Heart right ventricle (tissue), 16 donors: Measurements from ENCODE around the gene KCNMA1. TPM values are rescaled to one million over a fixed set of nuclear protein-coding genes. Genes with fewer than 3 reads are reported as not detected.
A peak's percentile ranks its signal among the peaks of the same experiment; 100 is the strongest.

Experiments used
- ATAC-seq, 8 donors: fragments of 200-7000 bp; cut with Tn5 transposase; one replicate each; pipeline ENCODE4 v1.9.1; 2020; ENCODE audit warnings: mild to moderate bottlenecking in 8 of 8, moderate library complexity in 8 of 8, moderate number of reproducible peaks in 1 of 8
- DNase-seq, 2 donors: peaks; one replicate each; pipeline ENCODE4 v3.0.0-alpha.2; 2020
- H3K27ac ChIP-seq, 10 donors: fragments of 200-600 bp; sonication (generic) in 2 of 10; one replicate each; pipeline versions ENCODE4 v1.5.0 to v1.8.0; 2020 to 2022; ENCODE audit warnings: mild to moderate bottlenecking in 3 of 10
- H3K27me3 ChIP-seq, 7 donors: fragments of 200-600 bp; one replicate each; pipeline ENCODE4 v1.8.0; 2021 to 2022; ENCODE audit warnings: mild to moderate bottlenecking in 2 of 7
- H3K36me3 ChIP-seq, 9 donors: fragments of 200-600 bp; sonication (generic) in 1 of 9; one replicate each; pipeline versions ENCODE4 v1.5.0 to v1.8.0; 2020 to 2022; ENCODE audit warnings: mild to moderate bottlenecking in 2 of 9
- H3K4me1 ChIP-seq, 9 donors: fragments of 200-600 bp; sonication (generic) in 1 of 9; one replicate each; pipeline versions ENCODE4 v1.5.0 to v1.8.0; 2020 to 2022; ENCODE audit warnings: mild to moderate bottlenecking in 4 of 9
- H3K4me3 ChIP-seq, 10 donors: fragments of 200-600 bp; sonication (generic) in 2 of 10; one replicate each; pipeline versions ENCODE4 v1.5.0 to v1.8.0; 2020 to 2022; ENCODE audit warnings: mild to moderate bottlenecking in 7 of 10, moderate library complexity in 2 of 10
- H3K9me3 ChIP-seq, 11 donors: fragments of 200-600 bp in 10 of 11; sonication (generic) in 2 of 11; one replicate each; pipeline versions ENCODE4 v1.5.0 to v1.8.0; 2013 to 2022; ENCODE audit warnings: mild to moderate bottlenecking in 2 of 11, control low read depth in 1 of 11, moderate library complexity in 1 of 11
- WGBS, 2 donors: extraction: QIAGEN DNeasy Blood & Tissue Kit; methylation state at CpG; one replicate each; pipeline ENCODE4 v1.1.7; 2013; ENCODE audit warnings: inconsistent platforms in 1 of 2; 5-methylcytosine and 5-hydroxymethylcytosine counted together
- intact Hi-C, 10 donors: fragments of 100-400 bp; cut with DNase I; formaldehyde crosslinking; loops; one replicate each; pipeline versions ENCODE4 v1.11.1 to v1.14.2; 2022
- polyA plus RNA-seq, 2 donors: library from polyadenylated mRNA; stranded (reverse); fragments of 200-250 nt; gene quantifications; one replicate each; pipeline ENCODE4 v1.2.3, GENCODE V29; 2013
- total RNA-seq, 10 donors: library from RNA; stranded (reverse); fragmentation: NEBNext Ultra II Directional in 3 of 10; extraction: Animal tissue kit (Norgen Biotek cat#: 25700) in 3 of 10; gene quantifications; one replicate each; pipeline versions ENCODE4 v1.2.1 to v1.2.4, GENCODE V29; 2021 to 2023
- TF ChIP-seq, protein P1 (sequence below), 9 donors: fragments of 200-600 bp; sonication (generic) in 2 of 9; IDR thresholded peaks; one replicate each; pipeline versions ENCODE4 v1.5.0 to v1.8.0; 2021 to 2022; ENCODE audit warnings: antibody characterized with exemption in 9 of 9, mild to moderate bottlenecking in 5 of 9, moderate library complexity in 1 of 9
- donor health status: Arrhythmogenic right ventricular cardiomyopathy.
- donor health status: ischemic (EF 13 %, LVEDD 7.1; RV severe dilation, severe dysfunction).
- donor health status: healthy with polysubstance abuse.
- donor health status: DM: no; HTN: yes; CAD: no.
- donor health status: DM: no; HTN: no; CAD: no.
- donor health status: ischemic (EF 25% LVEDD 6.9; RV normal size, moderate dysfunction).
- donor health status: ischemic (EF 25% LVEDD 5.7; RV mildly dilated, moderate dysfunction).
- donor health status: healthy.
- donor health status: DM: yes; HTN: yes; CAD: no.
- donor health status: Ischemic cardiomyopathy.
- donor health status: ischemic (EF 35%, LVEDD 5.7; RV mildly dilated, moderate dysfunction).
- donor health status: nonischemic (EF 11% LVEDD 7.7; RV severe dilation, severe dysfunction).
- donor health status: DM: yes; HTN: yes; CAD: no.
- donor health status: PGD.
- donor health status: ischemic (EF 29% LVEDD 5.4; RV normal size, mild dysfunction).
- donor health status: nonischemic (EF 23%, LVEDD 6.1; RV moderate dilation, normal function).

KCNMA1 gene
- total and polyA plus RNA-seq, 12 donors: 0.59 to 5.3 (median 1.6) TPM

DNA sequence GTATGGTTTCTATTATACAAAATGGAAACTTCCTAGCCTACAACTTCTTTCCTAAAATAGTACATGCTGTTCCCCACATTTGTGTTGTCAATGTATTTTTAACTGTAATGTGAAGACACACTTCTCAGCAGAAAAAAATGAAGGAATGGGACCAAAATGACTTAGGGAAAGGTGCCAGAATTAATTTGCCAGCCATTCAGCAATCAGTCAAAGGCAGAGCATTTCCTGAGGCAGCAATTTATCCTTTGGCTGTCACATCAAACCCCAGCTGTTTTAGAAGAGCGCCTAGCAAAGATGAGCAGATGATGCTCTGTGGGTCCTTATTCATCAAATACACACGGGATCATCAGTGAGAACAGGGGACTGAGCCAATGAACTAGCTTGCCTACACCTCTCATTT, 592.5 kb downstream of the KCNMA1 start:
- ATAC-seq (no peak), DNase-seq (no peak)
- H3K9me3 ChIP-seq: no peaks in the 10 kb centered on the region
- no peaks in the 10 kb centered on the region for H3K36me3 ChIP-seq
- no peak overlapping the region for H3K4me3 ChIP-seq
- intact Hi-C loops: no loop called here
- TF ChIP-seq, protein P1, sequence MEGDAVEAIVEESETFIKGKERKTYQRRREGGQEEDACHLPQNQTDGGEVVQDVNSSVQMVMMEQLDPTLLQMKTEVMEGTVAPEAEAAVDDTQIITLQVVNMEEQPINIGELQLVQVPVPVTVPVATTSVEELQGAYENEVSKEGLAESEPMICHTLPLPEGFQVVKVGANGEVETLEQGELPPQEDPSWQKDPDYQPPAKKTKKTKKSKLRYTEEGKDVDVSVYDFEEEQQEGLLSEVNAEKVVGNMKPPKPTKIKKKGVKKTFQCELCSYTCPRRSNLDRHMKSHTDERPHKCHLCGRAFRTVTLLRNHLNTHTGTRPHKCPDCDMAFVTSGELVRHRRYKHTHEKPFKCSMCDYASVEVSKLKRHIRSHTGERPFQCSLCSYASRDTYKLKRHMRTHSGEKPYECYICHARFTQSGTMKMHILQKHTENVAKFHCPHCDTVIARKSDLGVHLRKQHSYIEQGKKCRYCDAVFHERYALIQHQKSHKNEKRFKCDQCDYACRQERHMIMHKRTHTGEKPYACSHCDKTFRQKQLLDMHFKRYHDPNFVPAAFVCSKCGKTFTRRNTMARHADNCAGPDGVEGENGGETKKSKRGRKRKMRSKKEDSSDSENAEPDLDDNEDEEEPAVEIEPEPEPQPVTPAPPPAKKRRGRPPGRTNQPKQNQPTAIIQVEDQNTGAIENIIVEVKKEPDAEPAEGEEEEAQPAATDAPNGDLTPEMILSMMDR (IDR thresholded peaks at IDR 0.05): no peak
- H3K27ac ChIP-seq: no peak overlapping the region
- H3K27me3 ChIP-seq: peaks cover 0 to 10% (median 0%) of the 10 kb centered on the region in 7 donors
- H3K4me1 ChIP-seq: peaks cover 0 to 8% (median 0%) of the 10 kb centered on the region in 9 donors
- 70 to 77% methylated on average over 2 of the region's 2 CpGs for WGBS, 2 donors

DNA sequence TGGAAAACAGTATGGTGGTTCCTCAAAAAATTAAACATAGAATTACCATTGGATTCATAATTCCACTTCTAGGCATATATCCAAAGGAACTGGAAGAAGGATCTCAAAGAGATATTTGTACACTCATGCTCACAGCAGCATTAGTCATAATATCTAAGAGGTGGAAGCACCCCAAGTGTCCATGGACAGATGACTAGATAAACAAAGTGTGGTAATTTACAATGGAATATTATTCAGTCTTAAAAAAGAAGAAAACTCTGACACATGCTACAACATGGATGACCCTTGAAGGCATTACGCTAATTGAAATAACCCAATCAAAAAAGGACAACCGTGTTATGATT, 594.2 kb downstream of the KCNMA1 start:
- WGBS, 2 donors: 94 to 98% methylated on average over 2 of the region's 2 CpGs
- Histone ChIP-seq H3K4me3 (no peak overlapping the region), H3K9me3 (no peaks in the 10 kb centered on the region), H3K27me3 (peaks cover 0 to 10% (median 0%) of the 10 kb centered on the region in 7 donors), H3K4me1 (peaks cover 0 to 8% (median 0%) of the 10 kb centered on the region in 9 donors), H3K27ac (no peak overlapping the region), H3K36me3 (no peaks in the 10 kb centered on the region)
- ATAC-seq (no peak), DNase-seq (no peak)
- TF ChIP-seq, protein P1 (IDR thresholded peaks at IDR 0.05): no peak
- intact Hi-C loops: no loop called here

DNA sequence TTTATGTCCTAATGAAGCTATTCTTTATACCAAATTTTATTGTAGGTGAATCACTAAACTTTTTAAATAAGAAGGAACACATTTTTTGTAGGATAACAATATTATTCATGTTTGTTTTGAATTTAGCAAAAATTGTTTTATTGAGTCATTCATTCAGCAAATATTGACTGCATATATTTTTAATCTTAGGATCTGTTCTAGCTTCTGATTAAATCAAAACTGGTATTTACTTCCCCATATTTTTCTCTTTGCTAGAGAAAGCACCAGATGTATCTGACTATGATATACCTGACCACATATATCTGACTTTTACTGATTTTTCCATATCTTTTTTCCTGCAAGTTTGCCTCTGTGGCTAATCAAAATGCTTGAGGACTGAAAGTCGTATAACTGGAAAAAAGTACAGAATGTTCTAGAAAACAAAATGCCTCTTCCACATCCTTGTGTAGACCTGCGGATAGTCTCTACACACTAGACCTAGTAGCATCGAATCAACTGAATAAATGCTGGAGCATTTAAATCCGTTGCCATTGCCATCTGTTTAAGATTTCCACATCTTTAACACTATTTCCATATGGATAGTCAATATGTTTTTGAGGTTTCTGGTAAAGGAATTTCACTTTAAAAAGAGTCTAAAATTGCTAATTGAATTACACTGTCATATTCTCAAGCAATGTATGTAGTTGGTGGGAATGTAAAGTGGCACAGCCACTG, 594.7 kb downstream of the KCNMA1 start:
- Histone ChIP-seq H3K27me3 (peaks cover 0 to 10% (median 0%) of the 10 kb centered on the region in 7 donors), H3K27ac (no peak overlapping the region), H3K4me1 (peaks cover 0 to 8% (median 0%) of the 10 kb centered on the region in 9 donors), H3K9me3 (no peaks in the 10 kb centered on the region), H3K36me3 (no peaks in the 10 kb centered on the region), H3K4me3 (no peak overlapping the region)
- 81 to 90% methylated on average over 4 of the region's 4 CpGs for WGBS, 2 donors
- intact Hi-C loops: no loop called here
- DNase-seq (no peak), ATAC-seq (no peak)
- TF ChIP-seq, protein P1 (IDR thresholded peaks at IDR 0.05): no peak

DNA sequence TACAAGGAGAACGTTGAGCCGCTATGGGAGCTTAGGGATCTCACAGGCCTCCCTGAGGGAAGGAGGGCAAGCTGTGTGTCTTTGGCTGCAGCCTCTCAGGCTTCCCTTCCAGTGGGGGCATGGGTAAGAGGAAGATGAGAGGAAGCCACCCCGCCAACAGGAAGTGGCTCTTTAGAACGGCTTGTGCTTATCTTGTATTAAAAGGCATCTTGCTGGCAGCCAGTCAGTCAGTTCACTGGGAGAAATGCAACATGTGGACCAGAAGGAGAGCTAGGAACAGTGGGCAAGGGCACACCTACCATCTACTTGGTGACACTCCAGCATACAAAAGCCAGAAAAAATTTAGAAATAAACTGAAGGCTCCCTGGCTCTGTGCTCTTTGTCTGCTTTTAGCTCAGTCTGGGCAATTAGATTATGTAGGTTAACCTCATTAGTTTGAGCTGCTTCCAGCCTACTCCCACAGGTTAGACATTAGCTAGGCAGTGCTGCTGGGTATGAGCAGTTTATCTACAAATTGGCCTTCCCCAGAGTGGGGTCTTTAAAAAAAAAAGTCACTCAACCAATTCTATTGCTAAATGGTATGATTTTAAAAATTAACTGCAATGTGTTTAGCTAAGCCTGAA, 595.9 kb downstream of the KCNMA1 start:
- Histone ChIP-seq H3K4me3 (no peak overlapping the region), H3K27me3 (peaks cover 0 to 10% (median 0%) of the 10 kb centered on the region in 7 donors), H3K27ac (no peak overlapping the region), H3K4me1 (peaks cover 0 to 8% (median 0%) of the 10 kb centered on the region in 9 donors), H3K36me3 (no peaks in the 10 kb centered on the region), H3K9me3 (no peaks in the 10 kb centered on the region)
- DNase-seq: no peak
- ATAC-seq: peak in 1 of 8 donors; percentile 35
- WGBS, 2 donors: 34 to 43% methylated on average over 4 of the region's 4 CpGs
- TF ChIP-seq, protein P1 (IDR thresholded peaks at IDR 0.05): no peak
- intact Hi-C loops: no loop called here
